Endothelial cell of umbilical vein (primary cell): Measurements from ENCODE around the gene RNF148. TPM values are rescaled to one million over a fixed set of nuclear protein-coding genes. Genes with fewer than 3 reads are reported as not detected.

Source experiments
- BruUV-seq: library from RNA; stranded (reverse); fragments of 400-500 nt; replicated peaks from 2 replicates; lab custom pipeline; 2021; lab: Mats Ljungman, UMichigan
- CTCF ChIA-PET: fragments of 300-600, 350-600 bp; sonication (Branson Sonifier 250); formaldehyde crosslinking; loops from one replicate; lab custom pipeline; 2021; ENCODE audit warnings: antibody characterized with exemption, inconsistent platforms; lab: Charles Lee
- POLR2A ChIA-PET: fragments of 300-600, 350-600 bp; sonication (Branson Sonifier 250); formaldehyde crosslinking; loops from one replicate; lab custom pipeline; 2021; ENCODE audit warnings: antibody characterized with exemption, inconsistent platforms; lab: Charles Lee
- DNase-seq: peaks from one replicate; pipeline ENCODE4 v3.0.0-alpha.2; 2011; ENCODE audit warnings: low read depth, low spot score
- FAIRE-seq: peaks from 2 replicates; lab custom pipeline; 2011; peaks lifted over from hg19 to GRCh38; lab: Jason Lieb, UNC
- H2AFZ ChIP-seq: 2 replicates; pipeline ENCODE4 v1.6.0; 2012; ENCODE audit warnings: low read depth, low read length, control low read depth, inconsistent platforms
- H3K27ac ChIP-seq: 2 replicates; pipeline ENCODE4 v1.5.1; 2011; ENCODE audit warnings: low read depth, mild to moderate bottlenecking, control low read depth, low read length, moderate library complexity; ENCODE audit not compliant: insufficient read depth
- H3K27me3 ChIP-seq, 2 experiments: 2 replicates each; pipeline versions ENCODE4 v1.6.0 to v1.6.1; 2011; ENCODE audit warnings: low read length in 2 of 2, mixed read lengths in 1 of 2; ENCODE audit not compliant: control insufficient read depth in 2 of 2, insufficient read depth in 2 of 2
- H3K36me3 ChIP-seq, 2 experiments: 2 replicates in 1 of 2; 3 replicates in 1 of 2; pipeline ENCODE4 v1.5.1; 2011; ENCODE audit warnings: low read length in 2 of 2, mild to moderate bottlenecking in 1 of 2, moderate library complexity in 1 of 2; ENCODE audit not compliant: control insufficient read depth in 2 of 2, insufficient read depth in 2 of 2; ENCODE audit errors: extremely low read depth in 1 of 2
- H3K4me1 ChIP-seq: 3 replicates; pipeline ENCODE4 v1.5.1; 2011; ENCODE audit warnings: mild to moderate bottlenecking, low read length; ENCODE audit not compliant: control insufficient read depth, insufficient read depth; ENCODE audit errors: extremely low read depth
- H3K4me2 ChIP-seq: 2 replicates; pipeline ENCODE4 v1.6.1; 2011; ENCODE audit warnings: low read length, control low read depth, mixed read lengths; ENCODE audit not compliant: insufficient read depth
- H3K4me3 ChIP-seq, 3 experiments: fragments of 200-600 bp in 1 of 3; sonication (generic), shearing (Covaris generic) in 1 of 3; replicated peaks in 1 of 3; 2 replicates each; pipeline ENCODE4 v1.5.1; 2011 to 2016; ENCODE audit warnings: control low read depth in 3 of 3, low read length in 3 of 3, mild to moderate bottlenecking in 2 of 3, inconsistent platforms in 1 of 3, low read depth in 1 of 3, moderate library complexity in 1 of 3; ENCODE audit not compliant: insufficient read depth in 1 of 3
- H3K79me2 ChIP-seq: 2 replicates; pipeline ENCODE4 v1.6.0; 2012; ENCODE audit warnings: low read length, inconsistent platforms; ENCODE audit not compliant: control insufficient read depth, insufficient read depth
- H3K9ac ChIP-seq: replicated peaks from 2 replicates; pipeline ENCODE3; 2011; ENCODE audit warnings: low read length, control low read depth; ENCODE audit not compliant: insufficient read depth; ENCODE audit errors: extremely low read depth
- H3K9me1 ChIP-seq: replicated peaks from 3 replicates; pipeline ENCODE4 v1.6.0; 2011; ENCODE audit warnings: mild to moderate bottlenecking, low read length; ENCODE audit not compliant: control insufficient read depth, insufficient read depth; ENCODE audit errors: extremely low read depth
- H3K9me3 ChIP-seq: replicated peaks from 2 replicates; pipeline ENCODE4 v1.5.1; 2012; ENCODE audit warnings: low read length, inconsistent platforms; ENCODE audit not compliant: control insufficient read depth, insufficient read depth
- H4K20me1 ChIP-seq: replicated peaks from 2 replicates; pipeline ENCODE3; 2011; ENCODE audit warnings: mild to moderate bottlenecking, low read length; ENCODE audit not compliant: control insufficient read depth, insufficient read depth; ENCODE audit errors: extremely low read depth
- EZH2 ChIP-seq: IDR thresholded peaks from 2 replicates; pipeline ENCODE4 v1.6.1; 2012; ENCODE audit warnings: borderline replicate concordance, low read depth, mild to moderate bottlenecking, moderate library complexity, low read length, inconsistent platforms; ENCODE audit not compliant: severe bottlenecking
- FOS ChIP-seq: IDR thresholded peaks from 2 replicates; pipeline ENCODE4 v1.6.1; 2011; ENCODE audit warnings: mild to moderate bottlenecking, low read length, moderate library complexity, borderline replicate concordance; ENCODE audit not compliant: insufficient read depth
- GATA2 ChIP-seq: IDR thresholded peaks from 2 replicates; pipeline ENCODE4 v1.7.0; 2011; ENCODE audit warnings: low read depth, mild to moderate bottlenecking, moderate library complexity, mixed read lengths, low read length; ENCODE audit not compliant: insufficient read length, insufficient read depth
- JUN ChIP-seq: IDR thresholded peaks from 2 replicates; pipeline ENCODE4 v1.6.1; 2011; ENCODE audit warnings: borderline replicate concordance, low read depth; ENCODE audit not compliant: insufficient read length, insufficient read depth
- MYC ChIP-seq: IDR thresholded peaks from one replicate; pipeline ENCODE4 v1.6.1; 2011; ENCODE audit warnings: mild to moderate bottlenecking, low read depth, low read length
- POLR2A ChIP-seq: IDR thresholded peaks from 2 replicates; pipeline ENCODE4 v1.6.1; 2012; ENCODE audit warnings: low read depth, mild to moderate bottlenecking, control low read depth, low read length
- POLR2AphosphoS5 ChIP-seq: IDR thresholded peaks from 2 replicates; pipeline ENCODE4 v1.6.1; 2012; ENCODE audit warnings: low read depth, mild to moderate bottlenecking, control low read depth, low read length, moderate library complexity; ENCODE audit not compliant: insufficient read depth
- dilution Hi-C: fragments of 300-500 bp; cut with MboI; formaldehyde crosslinking; loops from one replicate; pipeline ENCODE4 v1.15.0; 2019; ENCODE audit warnings: low sequenced_read_pairs; ENCODE audit not compliant: extremely low pct_ligation_motif_present
- intact Hi-C: fragments of 100-400 bp; cut with micrococcal nuclease; formaldehyde crosslinking; loops from one replicate; pipeline ENCODE4 v1.10.0; 2022
- polyA plus RNA-seq, 4 experiments: library from polyadenylated mRNA; depleted of rRNA in 3 of 4; stranded (reverse) in 3 of 4; unstranded in 1 of 4; fragments of >200 nt; gene quantifications; 2 replicates each; pipeline versions ENCODE4 v1.2.1 to v1.2.3, GENCODE V29; 2011 to 2012; ENCODE audit warnings: missing spikeins in 1 of 4
- total RNA-seq: library from RNA; stranded (reverse); gene quantifications from 2 replicates; pipeline ENCODE4 v1.2.3, GENCODE V29; 2021
- TF ChIP-seq, protein P1 (sequence below): IDR thresholded peaks from 2 replicates; pipeline ENCODE4 v1.6.1; 2011; ENCODE audit not compliant: insufficient read depth, insufficient read length
- TF ChIP-seq, protein P2 (sequence below), 2 donors: IDR thresholded peaks; 1 replicate in 1 of 2; 2 replicates in 1 of 2; pipeline ENCODE4 v1.5.1; 2011; ENCODE audit warnings: low read length in 2 of 2, mild to moderate bottlenecking in 2 of 2, moderate library complexity in 2 of 2, control low read depth in 1 of 2, inconsistent platforms in 1 of 2, low read depth in 1 of 2; ENCODE audit not compliant: insufficient read depth in 1 of 2; ENCODE audit errors: extremely low read depth in 1 of 2

RNF148 gene
- total and polyA plus RNA-seq, 2 donors (not counting 3 experiments of a cell fraction or from before 2014, with no cell fraction given), result 0.12 to 0.95 TPM

DNA sequence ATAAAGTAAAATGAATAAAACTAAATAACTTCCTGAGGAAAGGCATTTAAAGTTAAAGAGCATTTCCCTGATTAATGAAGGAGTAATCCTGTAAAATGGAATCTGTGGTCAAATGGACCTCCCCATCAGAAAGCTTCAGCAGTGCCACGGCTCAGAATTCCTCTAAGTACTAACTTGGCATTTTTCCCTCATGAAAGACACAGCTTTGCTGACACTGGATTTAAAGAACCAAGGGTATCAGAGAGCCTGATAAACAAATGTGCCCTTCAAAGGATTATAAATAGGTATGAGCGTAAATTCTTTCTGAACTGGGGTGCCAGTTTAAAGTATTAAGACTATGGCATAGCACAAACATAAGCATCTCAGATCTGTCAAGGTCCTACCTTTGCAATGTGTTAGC is 24.2 kb upstream of the RNF148 start:
- H3K9me1 ChIP-seq, result no peaks in the 10 kb centered on the region
- no peaks in the 10 kb centered on the region for H4K20me1 ChIP-seq
- intact Hi-C loops (no loop called here), dilution Hi-C loops (no loop called here)
- DNase-seq (no peak), FAIRE-seq (no peak)
- H3K9ac ChIP-seq, result no peak overlapping the region
- no peaks in the 10 kb centered on the region for H3K27me3 ChIP-seq
- H3K79me2 ChIP-seq, result no peaks in the 10 kb centered on the region
- H3K4me2 ChIP-seq, result no peak overlapping the region
- TF ChIP-seq POLR2A (no peak), JUN (no peak), MYC (no peak), EZH2 (no peak), GATA2 (no peak), POLR2AphosphoS5 (no peak), FOS (no peak)
- TF ChIP-seq, protein P1, sequence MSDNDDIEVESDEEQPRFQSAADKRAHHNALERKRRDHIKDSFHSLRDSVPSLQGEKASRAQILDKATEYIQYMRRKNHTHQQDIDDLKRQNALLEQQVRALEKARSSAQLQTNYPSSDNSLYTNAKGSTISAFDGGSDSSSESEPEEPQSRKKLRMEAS, result no peak
- TF ChIP-seq, protein P2, sequence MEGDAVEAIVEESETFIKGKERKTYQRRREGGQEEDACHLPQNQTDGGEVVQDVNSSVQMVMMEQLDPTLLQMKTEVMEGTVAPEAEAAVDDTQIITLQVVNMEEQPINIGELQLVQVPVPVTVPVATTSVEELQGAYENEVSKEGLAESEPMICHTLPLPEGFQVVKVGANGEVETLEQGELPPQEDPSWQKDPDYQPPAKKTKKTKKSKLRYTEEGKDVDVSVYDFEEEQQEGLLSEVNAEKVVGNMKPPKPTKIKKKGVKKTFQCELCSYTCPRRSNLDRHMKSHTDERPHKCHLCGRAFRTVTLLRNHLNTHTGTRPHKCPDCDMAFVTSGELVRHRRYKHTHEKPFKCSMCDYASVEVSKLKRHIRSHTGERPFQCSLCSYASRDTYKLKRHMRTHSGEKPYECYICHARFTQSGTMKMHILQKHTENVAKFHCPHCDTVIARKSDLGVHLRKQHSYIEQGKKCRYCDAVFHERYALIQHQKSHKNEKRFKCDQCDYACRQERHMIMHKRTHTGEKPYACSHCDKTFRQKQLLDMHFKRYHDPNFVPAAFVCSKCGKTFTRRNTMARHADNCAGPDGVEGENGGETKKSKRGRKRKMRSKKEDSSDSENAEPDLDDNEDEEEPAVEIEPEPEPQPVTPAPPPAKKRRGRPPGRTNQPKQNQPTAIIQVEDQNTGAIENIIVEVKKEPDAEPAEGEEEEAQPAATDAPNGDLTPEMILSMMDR (IDR thresholded peaks at IDR 0.05; ENCODE audit: extremely low read depth in 1 of 2, insufficient read depth in 1 of 2, low read depth in 1 of 2, low read length in 2 of 2), result no peak
- ChIA-PET CTCF (interaction anchor here (0.7 to 1.6 kb wide), 3 partner anchors 9 to 20 kb away, joined by 3 to 5 read pairs (median 3); no protein-coding TSS in a partner anchor), POLR2A (no interaction called here)
- H3K4me3 ChIP-seq, result no peak overlapping the region
- BruUV-seq, result no TSS peak
- no peak overlapping the region for H2AFZ ChIP-seq
- no peaks in the 10 kb centered on the region for H3K36me3 ChIP-seq
- H3K4me1 ChIP-seq, result no peaks in the 10 kb centered on the region
- H3K27ac ChIP-seq, result no peak overlapping the region
- H3K9me3 ChIP-seq, result no peaks in the 10 kb centered on the region
